ENCODE measurements around the gene EDARADD.

DNA sequence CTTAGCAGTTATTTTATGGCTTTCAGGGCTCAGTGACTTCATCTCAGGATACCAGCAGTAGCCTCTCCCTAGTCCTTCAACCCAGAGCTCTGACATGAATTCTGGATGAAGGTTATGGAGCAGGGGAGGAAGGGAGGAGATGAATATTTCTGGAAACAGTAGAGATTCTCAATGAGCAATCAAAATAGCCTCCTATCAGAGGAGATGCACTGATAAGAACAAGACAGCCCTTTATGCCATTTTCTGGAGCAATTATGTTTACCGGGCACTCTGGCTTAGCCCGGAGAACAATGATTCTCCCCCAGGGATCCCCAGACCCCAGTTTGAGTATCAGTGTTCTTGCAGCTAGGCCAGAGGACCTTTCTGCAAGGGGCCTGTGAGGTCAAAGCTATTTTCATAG, 37.9 kb upstream of the EDARADD start:
- TF ChIP-seq, protein P1, sequence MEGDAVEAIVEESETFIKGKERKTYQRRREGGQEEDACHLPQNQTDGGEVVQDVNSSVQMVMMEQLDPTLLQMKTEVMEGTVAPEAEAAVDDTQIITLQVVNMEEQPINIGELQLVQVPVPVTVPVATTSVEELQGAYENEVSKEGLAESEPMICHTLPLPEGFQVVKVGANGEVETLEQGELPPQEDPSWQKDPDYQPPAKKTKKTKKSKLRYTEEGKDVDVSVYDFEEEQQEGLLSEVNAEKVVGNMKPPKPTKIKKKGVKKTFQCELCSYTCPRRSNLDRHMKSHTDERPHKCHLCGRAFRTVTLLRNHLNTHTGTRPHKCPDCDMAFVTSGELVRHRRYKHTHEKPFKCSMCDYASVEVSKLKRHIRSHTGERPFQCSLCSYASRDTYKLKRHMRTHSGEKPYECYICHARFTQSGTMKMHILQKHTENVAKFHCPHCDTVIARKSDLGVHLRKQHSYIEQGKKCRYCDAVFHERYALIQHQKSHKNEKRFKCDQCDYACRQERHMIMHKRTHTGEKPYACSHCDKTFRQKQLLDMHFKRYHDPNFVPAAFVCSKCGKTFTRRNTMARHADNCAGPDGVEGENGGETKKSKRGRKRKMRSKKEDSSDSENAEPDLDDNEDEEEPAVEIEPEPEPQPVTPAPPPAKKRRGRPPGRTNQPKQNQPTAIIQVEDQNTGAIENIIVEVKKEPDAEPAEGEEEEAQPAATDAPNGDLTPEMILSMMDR (IDR thresholded peaks at IDR 0.05; ENCODE audit: low read depth, low read length): no peak
- TF ChIP-seq EZH2phosphoT487 (IDR thresholded peaks at IDR 0.05; ENCODE audit: low read depth): no peak

All from OCI-LY3 (cell line).